Mucosa of descending colon (tissue), 3 donors: ENCODE measurements around the gene SIL1. TPM values are rescaled to one million over a fixed set of nuclear protein-coding genes. Genes with fewer than 3 reads are reported as not detected.

Experiments used
- ATAC-seq: fragments of 200-7000 bp; cut with Tn5 transposase; one replicate; pipeline ENCODE4 v1.9.1; 2020; ENCODE audit warnings: mild to moderate bottlenecking, moderate library complexity
- DNase-seq, 3 donors: peaks; one replicate each; pipeline ENCODE4 v3.0.0-alpha.2; 2020
- H3K36me3 ChIP-seq: fragments of 200-600 bp; one replicate; pipeline ENCODE4 v1.8.0; 2021; ENCODE audit warnings: low read depth, mild to moderate bottlenecking
- H3K4me1 ChIP-seq: fragments of 200-600 bp; one replicate; pipeline ENCODE4 v1.8.0; 2021; ENCODE audit warnings: low read depth, mild to moderate bottlenecking
- H3K4me3 ChIP-seq: fragments of 200-600 bp; one replicate; pipeline ENCODE4 v1.8.0; 2021; ENCODE audit warnings: mild to moderate bottlenecking
- H3K9me3 ChIP-seq: fragments of 200-600 bp; one replicate; pipeline ENCODE4 v1.8.0; 2021; ENCODE audit warnings: mild to moderate bottlenecking
- CTCF ChIP-seq: fragments of 200-600 bp; IDR thresholded peaks from one replicate; pipeline ENCODE4 v1.8.0; 2022; ENCODE audit warnings: antibody characterized with exemption, mild to moderate bottlenecking
- intact Hi-C, 2 donors: fragments of 100-400 bp; cut with DNase I in 1 of 2; cut with micrococcal nuclease in 1 of 2; formaldehyde crosslinking; loops; one replicate each; pipeline versions ENCODE4 v1.11.0 to v1.11.1; 2022; cut with DNase I, micrococcal nuclease
- total RNA-seq, 3 donors: library from RNA; stranded (reverse); fragmentation: NEBNext Ultra II Directional in 2 of 3; extraction: Animal tissue kit (Norgen Biotek cat#: 25700) in 2 of 3; gene quantifications; one replicate each; pipeline versions ENCODE4 v1.2.1 to v1.2.4, GENCODE V29; 2021 to 2023
- donor health status: DM: no; HTN: no; CAD: no; lungs with moderate emphysema.
- donor health status: DM: no; HTN: no; CAD: no.
- donor health status: DM: no; HTN: yes; CAD: no.

Gene SIL1
- total RNA-seq, 3 donors from 2014 or later: 35.2 to 35.8 (median 35.6) TPM

- no peak for DNase-seq
- H3K9me3 ChIP-seq: no peaks in the 10 kb centered on the region
- intact Hi-C loops: no loop called here
- no peak for TF ChIP-seq CTCF
- no peak overlapping the region for H3K4me3 ChIP-seq
- H3K36me3 ChIP-seq: no peaks in the 10 kb centered on the region
- no peaks in the 10 kb centered on the region for H3K4me1 ChIP-seq
- no peak for ATAC-seq
Measured at GRCh38 chr5:139157556-139157955, 40.6 kb downstream of the SIL1 start.

- no peak for ATAC-seq
- no peaks in the 10 kb centered on the region for H3K4me1 ChIP-seq
- no peak for TF ChIP-seq CTCF
- intact Hi-C loops: no loop called here
- no peak overlapping the region for H3K4me3 ChIP-seq
- no peak for DNase-seq
- no peaks in the 10 kb centered on the region for H3K9me3 ChIP-seq
- no peaks in the 10 kb centered on the region for H3K36me3 ChIP-seq
Measured at GRCh38 chr5:139156814-139157213, 41.4 kb downstream of the SIL1 start.

GRCh38 chr5:139155333-139155732 is 42.8 kb downstream of the SIL1 start:
- ATAC-seq (no peak), DNase-seq (no peak)
- no peaks in the 10 kb centered on the region for H3K4me1 ChIP-seq
- no peak overlapping the region for H3K4me3 ChIP-seq
- intact Hi-C loops: no loop called here
- no peaks in the 10 kb centered on the region for H3K36me3 ChIP-seq
- TF ChIP-seq CTCF: no peak
- H3K9me3 ChIP-seq: no peaks in the 10 kb centered on the region

- TF ChIP-seq CTCF: no peak
- DNase-seq (no peak), ATAC-seq (no peak)
- Histone ChIP-seq H3K4me3 (no peak overlapping the region), H3K9me3 (no peaks in the 10 kb centered on the region), H3K4me1 (no peaks in the 10 kb centered on the region), H3K36me3 (no peaks in the 10 kb centered on the region)
- intact Hi-C loops: no loop called here
Measured at GRCh38 chr5:139151902-139152301, 46.3 kb downstream of the SIL1 start.

- DNase-seq: no peak
- no peaks in the 10 kb centered on the region for H3K9me3 ChIP-seq
- H3K36me3 ChIP-seq: no peaks in the 10 kb centered on the region
- H3K4me1 ChIP-seq: no peaks in the 10 kb centered on the region
- no peak for TF ChIP-seq CTCF
- intact Hi-C loops: no loop called here
- H3K4me3 ChIP-seq: no peak overlapping the region
- ATAC-seq: no peak
Measured at GRCh38 chr5:139150367-139150999, 47.7 kb downstream of the SIL1 start.
